Measurements from ENCODE around the gene TPST2.

TPST2 gene

DNA sequence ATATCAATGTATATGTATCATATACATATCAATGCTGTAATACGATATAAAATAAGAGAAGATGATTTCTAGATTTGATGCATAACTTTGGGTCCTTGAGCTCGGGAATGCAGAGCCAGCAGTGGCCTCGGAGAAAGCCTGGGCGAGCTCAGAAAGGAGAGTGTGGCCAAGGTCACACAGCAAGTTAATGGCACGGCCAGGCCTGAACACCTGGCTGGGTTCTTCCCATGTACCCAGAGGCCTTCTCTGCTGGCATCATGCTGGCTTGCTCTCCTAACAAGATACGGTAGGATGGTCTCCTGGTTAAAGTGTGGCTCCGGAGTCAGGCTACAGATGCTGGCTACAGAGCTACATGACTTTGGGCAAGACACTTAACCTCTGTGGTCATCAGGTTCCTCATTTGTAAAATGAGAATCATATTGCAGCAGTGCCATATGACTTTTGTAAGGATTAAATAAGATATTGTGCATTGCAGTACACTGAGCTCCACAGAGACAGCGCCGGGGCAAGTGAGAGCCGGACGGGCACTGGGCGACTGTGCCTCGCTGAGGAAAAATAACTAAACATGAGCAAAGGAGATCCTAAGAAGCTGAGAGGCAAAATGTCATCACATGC, 29.9 kb downstream of the TPST2 start:
- H3K27me3 ChIP-seq (ENCODE audit: insufficient read depth, low read length, poor library complexity): no peaks in the 10 kb centered on the region
- H3K9me3 ChIP-seq (ENCODE audit: insufficient read depth, low read length, severe bottlenecking): no peaks in the 10 kb centered on the region
- no peak overlapping the region for H3K4me3 ChIP-seq (ENCODE audit: low read depth in 1 of 2, low read length in 2 of 2)
- peaks cover 19% of the 10 kb centered on the region for H4K20me1 ChIP-seq (ENCODE audit: insufficient read depth, low read length)
- no peak for ATAC-seq (ENCODE audit: insufficient read depth, low read depth)
- H3K27ac ChIP-seq (ENCODE audit: low read length): no peak overlapping the region
- no peak overlapping the region for H2AFZ ChIP-seq (ENCODE audit: low read depth, low read length)
- no peaks in the 10 kb centered on the region for H3K36me3 ChIP-seq (ENCODE audit: insufficient read depth, low read length)
- no peaks in the 10 kb centered on the region for H3K4me1 ChIP-seq (ENCODE audit: insufficient read depth, low read length)
- no peaks in the 10 kb centered on the region for H3K79me2 ChIP-seq (ENCODE audit: insufficient read depth, low read length)
- no peak for TF ChIP-seq EZH2 (IDR thresholded peaks at IDR 0.05; ENCODE audit: borderline replicate concordance, low read depth, low read length, severe bottlenecking)
- TF ChIP-seq, protein P1, sequence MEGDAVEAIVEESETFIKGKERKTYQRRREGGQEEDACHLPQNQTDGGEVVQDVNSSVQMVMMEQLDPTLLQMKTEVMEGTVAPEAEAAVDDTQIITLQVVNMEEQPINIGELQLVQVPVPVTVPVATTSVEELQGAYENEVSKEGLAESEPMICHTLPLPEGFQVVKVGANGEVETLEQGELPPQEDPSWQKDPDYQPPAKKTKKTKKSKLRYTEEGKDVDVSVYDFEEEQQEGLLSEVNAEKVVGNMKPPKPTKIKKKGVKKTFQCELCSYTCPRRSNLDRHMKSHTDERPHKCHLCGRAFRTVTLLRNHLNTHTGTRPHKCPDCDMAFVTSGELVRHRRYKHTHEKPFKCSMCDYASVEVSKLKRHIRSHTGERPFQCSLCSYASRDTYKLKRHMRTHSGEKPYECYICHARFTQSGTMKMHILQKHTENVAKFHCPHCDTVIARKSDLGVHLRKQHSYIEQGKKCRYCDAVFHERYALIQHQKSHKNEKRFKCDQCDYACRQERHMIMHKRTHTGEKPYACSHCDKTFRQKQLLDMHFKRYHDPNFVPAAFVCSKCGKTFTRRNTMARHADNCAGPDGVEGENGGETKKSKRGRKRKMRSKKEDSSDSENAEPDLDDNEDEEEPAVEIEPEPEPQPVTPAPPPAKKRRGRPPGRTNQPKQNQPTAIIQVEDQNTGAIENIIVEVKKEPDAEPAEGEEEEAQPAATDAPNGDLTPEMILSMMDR (IDR thresholded peaks at IDR 0.05; ENCODE audit: borderline replicate concordance, extremely low read depth, low read length, poor library complexity, severe bottlenecking): no peak
- no peak for DNase-seq
- H3K9ac ChIP-seq (ENCODE audit: low read depth, low read length): no peak overlapping the region
- no peak overlapping the region for H3K4me2 ChIP-seq (ENCODE audit: insufficient read depth, low read length)

DNA sequence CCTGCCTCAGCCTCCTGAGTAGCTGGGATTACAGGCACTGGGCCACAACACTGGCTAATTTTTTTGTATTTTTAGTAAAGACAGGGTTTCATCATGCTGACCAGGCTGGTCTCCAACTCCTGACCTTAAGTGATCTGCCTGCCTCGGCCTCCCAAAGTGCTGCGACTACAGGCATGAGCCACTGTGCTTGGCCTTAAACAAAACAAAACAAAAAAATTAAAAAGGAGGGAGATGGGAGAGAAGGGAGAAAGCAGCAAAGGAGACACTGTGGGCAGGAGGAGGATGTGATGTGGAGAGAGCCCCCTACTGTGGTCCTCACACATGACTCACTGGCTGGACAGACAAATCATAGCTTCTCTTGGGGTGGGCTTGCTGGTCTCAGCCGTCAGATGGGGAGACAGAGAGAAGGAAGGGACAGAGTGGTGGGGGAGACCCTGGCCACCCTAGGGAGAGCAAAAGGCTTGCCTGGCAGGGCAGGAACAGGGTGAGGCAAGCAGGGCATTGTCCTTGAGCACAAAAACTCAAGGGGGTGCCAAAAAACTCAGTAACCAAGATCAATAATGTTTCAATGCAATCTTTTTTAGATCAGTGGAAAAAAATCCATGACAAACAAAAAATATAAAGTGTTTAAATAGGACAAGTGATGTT, 31.6 kb downstream of the TPST2 start:
- Histone ChIP-seq H4K20me1 (ENCODE audit: insufficient read depth, low read length) (0 out of 2 replicates have a peak, but pooled peaks cover 7% of the 10 kb centered on the region), H3K79me2 (ENCODE audit: insufficient read depth, low read length) (no peaks in the 10 kb centered on the region), H3K4me1 (ENCODE audit: insufficient read depth, low read length) (peaks cover under 1% of the 10 kb centered on the region; the same call in 1 of the 2 replicates), H3K9me3 (ENCODE audit: insufficient read depth, low read length, severe bottlenecking) (no peaks in the 10 kb centered on the region), H3K9ac (ENCODE audit: low read depth, low read length) (no peak overlapping the region), H3K27me3 (ENCODE audit: insufficient read depth, low read length, poor library complexity) (no peaks in the 10 kb centered on the region), H3K36me3 (ENCODE audit: insufficient read depth, low read length) (no peaks in the 10 kb centered on the region), H3K4me3 (ENCODE audit: low read depth in 1 of 2, low read length in 2 of 2) (no peak overlapping the region), H3K27ac (ENCODE audit: low read length) (no peak overlapping the region), H3K4me2 (ENCODE audit: insufficient read depth, low read length) (no peak overlapping the region), H2AFZ (ENCODE audit: low read depth, low read length) (no peak overlapping the region)
- no peak for DNase-seq
- ATAC-seq (ENCODE audit: insufficient read depth, low read depth): no peak
- TF ChIP-seq EZH2 (IDR thresholded peaks at IDR 0.05; ENCODE audit: borderline replicate concordance, low read depth, low read length, severe bottlenecking): no peak
- TF ChIP-seq, protein P1 (IDR thresholded peaks at IDR 0.05; ENCODE audit: borderline replicate concordance, extremely low read depth, low read length, poor library complexity, severe bottlenecking): no peak

DNA sequence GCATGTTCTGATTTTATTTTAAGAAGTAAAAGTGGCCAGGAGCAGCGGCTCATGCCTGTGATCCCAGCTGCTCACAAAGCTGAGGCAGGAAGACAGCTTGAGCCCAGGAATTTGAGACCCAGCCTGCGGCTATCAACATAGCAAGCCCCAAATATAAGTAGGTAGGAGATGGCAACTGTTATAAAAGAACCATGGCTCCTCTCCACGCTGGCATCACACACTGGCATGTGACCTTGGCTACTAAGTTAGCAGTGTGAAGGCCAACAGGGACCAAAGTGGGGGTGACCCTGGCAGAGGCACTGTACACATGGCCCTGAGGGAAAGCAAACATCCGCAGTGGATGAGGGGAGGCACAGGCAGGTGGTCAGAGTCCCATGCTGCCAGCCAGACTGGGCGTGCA, 33.0 kb downstream of the TPST2 start:
- H3K4me2 ChIP-seq (ENCODE audit: insufficient read depth, low read length): no peak overlapping the region
- no peak overlapping the region for H3K27ac ChIP-seq (ENCODE audit: low read length)
- no peaks in the 10 kb centered on the region for H3K79me2 ChIP-seq (ENCODE audit: insufficient read depth, low read length)
- H3K4me1 ChIP-seq (ENCODE audit: insufficient read depth, low read length): peaks cover 3% of the 10 kb centered on the region; the same call in 1 of the 2 replicates
- H3K27me3 ChIP-seq (ENCODE audit: insufficient read depth, low read length, poor library complexity): no peaks in the 10 kb centered on the region
- no peak overlapping the region for H3K9ac ChIP-seq (ENCODE audit: low read depth, low read length)
- no peak overlapping the region for H2AFZ ChIP-seq (ENCODE audit: low read depth, low read length)
- H4K20me1 ChIP-seq (ENCODE audit: insufficient read depth, low read length): peaks cover 11% of the 10 kb centered on the region; the same call in 1 of the 2 replicates
- ATAC-seq (ENCODE audit: insufficient read depth, low read depth): no peak
- H3K4me3 ChIP-seq (ENCODE audit: low read depth in 1 of 2, low read length in 2 of 2): no peak overlapping the region
- TF ChIP-seq, protein P1 (IDR thresholded peaks at IDR 0.05; ENCODE audit: borderline replicate concordance, extremely low read depth, low read length, poor library complexity, severe bottlenecking): no peak
- no peak for TF ChIP-seq EZH2 (IDR thresholded peaks at IDR 0.05; ENCODE audit: borderline replicate concordance, low read depth, low read length, severe bottlenecking)
- H3K36me3 ChIP-seq (ENCODE audit: insufficient read depth, low read length): no peaks in the 10 kb centered on the region
- no peaks in the 10 kb centered on the region for H3K9me3 ChIP-seq (ENCODE audit: insufficient read depth, low read length, severe bottlenecking)
- no peak for DNase-seq
